GM18498 (cell line): ENCODE results near the gene BTBD9.

Experiments
- ATAC-seq: cut with Tn5 transposase; IDR thresholded peaks from one replicate; pipeline ENCODE4 v1.9.1; 2021; ENCODE audit warnings: mild to moderate bottlenecking, moderate library complexity; ENCODE audit not compliant: unreplicated experiment

BTBD9 gene

DNA sequence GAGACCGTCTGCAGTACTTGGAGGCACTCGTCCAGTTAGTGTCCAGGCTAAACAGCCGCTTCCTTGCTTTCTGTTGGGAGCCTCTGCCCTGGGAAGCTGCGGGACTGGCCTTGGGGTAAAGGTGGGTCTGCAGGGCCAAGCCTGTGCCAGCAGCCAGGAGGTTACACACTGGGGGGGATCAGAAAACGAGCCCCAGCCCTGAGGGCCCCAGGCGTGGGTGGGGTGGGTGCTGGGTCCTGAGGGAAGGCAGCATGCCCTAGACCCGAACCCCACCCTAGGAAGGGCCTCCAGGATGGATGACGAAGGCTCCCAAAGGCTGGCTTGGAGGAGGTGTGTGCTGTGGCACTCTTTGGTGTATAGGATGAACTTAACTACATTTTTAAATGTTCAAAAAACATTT, 485.0 kb downstream of the BTBD9 start:
- no peak for ATAC-seq

DNA sequence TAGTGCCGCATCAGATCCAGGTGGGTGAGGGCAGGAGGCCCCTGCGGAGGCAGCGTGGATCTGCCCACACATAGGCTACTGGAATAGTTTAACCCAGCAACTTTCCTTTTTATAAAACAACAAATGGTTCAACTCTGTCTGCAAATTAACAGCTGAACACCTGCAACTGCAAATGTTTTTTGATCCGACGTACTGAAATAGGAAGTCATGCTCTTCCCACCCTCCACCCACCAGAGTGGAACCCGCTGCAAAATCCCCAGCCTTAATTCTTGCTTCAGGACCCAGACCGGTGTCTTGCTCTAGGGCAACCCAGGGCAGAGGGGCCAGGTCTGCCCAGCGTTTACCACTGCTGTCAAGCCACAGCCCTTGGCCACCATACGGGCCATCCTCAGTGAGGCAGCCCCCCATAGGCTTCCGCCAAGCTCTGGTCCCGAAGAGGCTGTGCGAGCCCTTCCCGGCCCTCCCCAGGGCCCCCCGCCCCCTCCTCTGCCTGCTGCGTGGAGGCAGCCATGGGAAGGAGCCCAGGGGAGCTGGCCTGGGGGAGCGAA, 485.9 kb downstream of the BTBD9 start:
- ATAC-seq = no peak

DNA sequence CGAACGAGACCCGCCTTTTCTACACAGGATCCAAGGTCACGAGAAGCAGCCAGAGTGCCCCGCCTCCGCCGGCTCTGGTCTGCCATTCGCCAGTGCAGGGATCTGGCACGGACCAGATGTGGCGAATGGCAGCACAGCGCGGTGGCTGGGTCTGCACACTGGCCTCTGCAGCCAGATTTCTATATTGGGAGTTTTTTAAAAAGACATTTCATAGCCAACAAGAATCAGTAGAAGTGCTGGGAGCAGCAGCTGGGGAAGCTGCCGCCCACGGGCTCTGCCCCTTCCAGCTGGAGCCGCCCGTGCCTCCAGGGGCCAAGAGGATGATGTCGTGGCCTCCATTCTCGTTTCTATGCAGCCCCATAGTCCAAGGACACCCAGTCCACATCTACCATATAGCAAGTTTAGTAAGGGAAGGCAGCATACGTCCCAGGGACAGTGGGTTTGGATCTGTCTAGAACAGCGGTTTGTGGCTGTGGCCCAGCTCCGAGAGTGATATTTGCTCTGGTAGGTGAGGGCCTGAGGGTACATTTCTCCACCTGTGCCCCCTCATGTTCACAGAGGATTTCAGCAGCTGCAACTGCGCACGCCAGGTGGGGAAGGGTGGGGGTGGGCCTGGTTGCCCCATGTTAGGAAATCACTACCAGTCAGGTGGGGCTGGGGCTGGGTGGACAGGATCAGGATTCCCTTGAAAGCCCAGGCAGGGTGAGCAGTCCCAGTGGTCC, 486.5 kb downstream of the BTBD9 start:
- no peak for ATAC-seq

GRCh38 chr6:38152620-38153019, 487.1 kb downstream of the BTBD9 start:
- ATAC-seq = no peak

DNA sequence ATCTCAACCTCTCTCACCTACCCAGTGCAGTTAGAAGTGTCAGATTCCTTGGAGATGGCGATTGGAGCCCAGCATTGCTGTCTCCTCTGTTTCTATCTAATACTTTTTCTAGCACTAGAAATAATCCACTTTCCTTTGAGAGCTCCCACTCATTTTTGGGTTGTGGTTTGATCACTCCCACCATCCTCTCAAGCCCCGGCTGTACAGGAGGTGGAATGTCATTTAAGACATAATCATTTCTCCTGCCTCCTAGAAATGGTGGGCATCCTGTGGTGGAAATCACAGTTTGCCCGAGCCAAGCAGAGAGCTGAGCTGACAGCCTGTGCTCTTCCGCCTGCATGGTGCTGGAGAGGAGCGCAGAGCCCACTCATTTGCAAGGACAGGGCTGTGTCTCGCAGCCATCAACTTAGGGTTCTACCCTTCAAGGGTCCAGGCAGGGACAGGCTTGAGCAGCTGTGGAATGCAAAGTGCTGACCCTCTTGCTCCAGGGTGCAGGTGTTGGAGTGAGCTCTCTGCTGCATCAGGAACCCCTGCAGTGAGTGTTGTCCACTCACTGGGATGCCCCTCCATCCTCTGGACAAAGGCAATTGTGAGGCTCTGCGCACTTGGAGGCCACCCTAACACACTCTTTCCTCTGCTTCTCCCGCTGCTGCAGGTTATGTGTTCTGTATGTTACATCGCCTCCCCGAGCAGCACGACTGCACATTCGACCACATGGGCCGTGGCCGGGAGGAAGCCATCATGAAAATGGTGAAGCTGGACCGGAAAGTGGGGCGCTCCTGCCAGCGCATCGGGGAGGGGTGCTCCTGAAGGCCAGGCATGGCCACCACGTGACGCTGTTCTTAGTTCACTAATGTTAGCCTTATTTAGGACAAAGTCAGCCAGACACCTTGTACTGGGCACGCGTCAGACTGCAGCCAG, 487.9 kb downstream of the BTBD9 start:
- no peak for ATAC-seq

- ATAC-seq = no peak
Measured at GRCh38 chr6:38150681-38151296, 488.9 kb downstream of the BTBD9 start.

- ATAC-seq = no peak
Measured at GRCh38 chr6:38150021-38150420, 489.7 kb downstream of the BTBD9 start.

DNA sequence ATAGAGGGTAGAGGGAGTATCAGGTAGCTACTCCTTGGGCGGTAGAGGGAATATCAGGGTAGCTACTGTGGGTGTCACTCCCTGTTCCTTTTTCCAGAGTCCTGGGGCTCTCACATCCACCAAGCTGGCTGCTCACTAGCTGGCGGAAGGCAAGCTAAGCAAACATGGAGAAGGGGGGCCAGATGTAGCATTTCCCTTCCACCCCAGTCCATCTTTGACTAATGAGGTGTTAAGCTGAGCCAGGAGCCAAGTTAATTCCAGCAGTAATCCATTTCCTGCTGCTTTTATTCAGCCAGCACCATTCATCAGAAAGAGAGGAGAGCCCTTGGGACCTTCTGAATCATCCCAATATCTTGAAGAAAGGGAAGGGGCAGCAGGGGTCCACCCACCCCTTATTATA, 490.2 kb downstream of the BTBD9 start:
- no peak for ATAC-seq

DNA sequence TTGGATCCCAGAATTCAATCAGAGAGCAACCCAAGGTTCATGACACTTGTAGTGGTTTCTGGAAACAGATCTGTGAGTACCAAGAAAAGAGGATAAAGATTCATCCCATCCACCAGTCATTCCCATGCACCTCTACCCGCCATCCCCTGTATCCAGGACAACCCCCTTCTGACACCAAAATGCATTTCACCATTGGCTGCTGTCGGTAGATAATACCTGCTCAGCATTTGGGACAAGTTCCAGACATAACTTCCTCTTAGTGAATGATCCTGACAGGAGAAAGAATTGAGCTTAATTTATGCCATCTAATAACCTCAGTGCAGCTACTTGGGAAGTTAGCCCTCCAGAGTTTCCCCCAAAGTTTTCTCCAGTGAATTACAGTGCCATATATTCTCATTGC, 491.1 kb downstream of the BTBD9 start:
- ATAC-seq = no peak

GRCh38 chr6:38146734-38147027, 493.0 kb downstream of the BTBD9 start:
- no peak for ATAC-seq

DNA sequence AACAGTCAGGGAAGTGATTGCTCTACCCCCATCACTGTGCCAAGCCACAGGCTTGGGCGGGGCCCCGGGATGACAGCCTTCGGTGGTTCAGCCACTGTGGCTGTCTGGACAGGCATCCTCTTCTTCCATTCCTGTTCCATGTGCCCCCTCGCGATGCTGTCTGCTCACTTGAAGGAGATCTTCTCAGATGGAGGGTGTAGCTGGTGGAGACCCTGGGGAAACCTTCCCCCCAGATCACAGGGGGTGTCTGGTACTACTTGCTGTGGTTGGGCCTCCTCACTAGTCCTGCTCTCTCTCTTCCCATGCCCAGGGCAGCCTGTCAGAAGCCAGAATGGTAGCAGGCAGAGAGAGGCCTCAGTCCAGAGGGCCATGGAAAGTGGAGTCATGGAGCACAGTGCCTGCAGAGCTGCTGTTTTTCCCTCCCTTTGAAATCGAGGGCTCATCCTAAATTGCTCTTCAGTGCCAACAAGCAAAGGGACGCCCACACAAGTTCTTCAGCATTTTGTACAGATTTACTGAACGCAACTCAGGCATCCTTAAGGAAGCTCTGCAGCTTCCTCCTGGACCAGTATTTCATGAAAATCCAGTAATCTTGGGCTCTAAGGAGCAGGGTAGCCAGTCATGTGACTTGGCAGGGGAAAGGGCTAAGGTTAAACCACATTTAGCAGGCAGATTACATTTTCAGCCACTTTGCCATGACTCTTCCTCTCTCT, 493.6 kb downstream of the BTBD9 start:
- no peak for ATAC-seq

GRCh38 chr6:38144365-38144945, 495.3 kb downstream of the BTBD9 start:
- ATAC-seq = no peak

DNA sequence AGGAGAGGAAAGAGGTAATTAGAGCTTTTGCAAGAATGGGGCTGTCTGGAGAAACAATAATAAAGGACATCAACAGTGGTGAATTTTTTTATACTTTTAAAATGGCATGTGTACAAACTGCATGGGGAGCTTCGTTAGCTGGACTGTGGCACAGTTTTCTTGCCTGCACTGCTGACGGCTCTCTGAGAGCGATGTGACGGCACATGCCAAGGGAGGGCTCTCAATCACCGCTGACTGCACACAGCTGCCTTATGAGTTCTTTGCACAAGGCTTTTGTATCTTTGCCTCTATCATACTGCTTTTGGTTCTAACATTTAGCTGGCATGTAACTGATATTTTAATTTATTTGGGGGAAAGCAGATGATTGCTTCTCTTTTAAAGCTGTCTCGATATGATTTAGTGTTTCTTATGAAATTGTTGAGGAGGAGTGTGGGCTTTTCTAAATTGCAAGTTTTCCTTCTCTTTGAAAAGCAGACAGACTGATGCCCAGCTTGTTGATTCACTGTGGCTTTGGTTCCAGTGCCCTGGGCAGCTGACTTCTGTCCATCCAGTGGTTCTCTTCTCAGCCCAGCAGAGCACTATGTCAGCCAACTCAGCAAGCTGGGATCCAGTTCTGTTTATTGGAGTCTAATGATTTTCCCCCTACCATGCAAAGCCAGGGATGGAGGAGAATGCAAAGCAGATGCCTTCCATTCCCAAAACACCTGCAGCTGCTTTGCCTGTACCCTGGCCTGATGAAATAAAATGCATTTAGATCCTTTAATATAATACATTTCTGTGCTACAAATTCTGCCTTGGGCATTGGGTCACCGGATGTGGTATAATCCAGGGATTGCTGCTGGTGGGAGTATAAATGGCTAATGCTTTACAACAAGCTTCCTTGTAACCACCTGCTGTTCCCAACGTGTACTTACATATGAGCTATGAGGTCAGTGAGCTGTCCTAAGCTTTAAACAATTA, 496.3 kb downstream of the BTBD9 start:
- ATAC-seq = no peak

DNA sequence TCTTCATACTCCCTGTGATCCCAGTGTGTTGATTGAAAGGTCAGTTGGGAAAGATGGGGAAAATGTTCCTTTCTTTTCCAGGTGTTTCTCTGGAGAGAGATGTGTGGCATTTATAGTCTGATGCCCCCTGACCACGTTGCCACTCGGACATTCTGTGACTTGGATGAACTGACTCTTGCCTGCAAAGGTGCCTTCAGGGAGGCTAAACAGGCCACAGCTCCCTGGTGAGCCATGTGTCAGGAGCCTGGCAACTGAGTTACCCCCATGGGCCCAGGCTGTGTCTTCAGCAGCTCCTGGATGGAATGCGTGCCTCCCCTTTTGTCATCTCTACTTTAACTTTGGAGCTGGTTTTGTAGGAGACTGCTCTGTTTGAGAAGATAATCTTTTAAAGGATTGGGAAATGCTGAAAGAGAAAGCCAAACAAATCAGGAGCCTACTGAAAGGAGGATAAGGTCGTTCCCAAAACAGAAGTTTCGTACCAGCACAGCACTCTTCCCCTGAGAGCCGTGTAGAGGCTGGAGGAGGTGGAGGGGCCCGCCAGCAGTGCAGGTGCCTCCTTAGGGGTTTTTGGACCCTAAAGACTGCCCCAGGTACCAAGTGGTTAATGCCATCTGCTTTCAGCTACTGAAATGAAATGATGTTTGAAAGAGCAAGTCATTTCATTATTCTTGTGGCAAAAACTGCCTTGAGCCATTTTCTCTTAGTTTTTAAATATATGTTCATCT, 497.4 kb downstream of the BTBD9 start:
- ATAC-seq = no peak

DNA sequence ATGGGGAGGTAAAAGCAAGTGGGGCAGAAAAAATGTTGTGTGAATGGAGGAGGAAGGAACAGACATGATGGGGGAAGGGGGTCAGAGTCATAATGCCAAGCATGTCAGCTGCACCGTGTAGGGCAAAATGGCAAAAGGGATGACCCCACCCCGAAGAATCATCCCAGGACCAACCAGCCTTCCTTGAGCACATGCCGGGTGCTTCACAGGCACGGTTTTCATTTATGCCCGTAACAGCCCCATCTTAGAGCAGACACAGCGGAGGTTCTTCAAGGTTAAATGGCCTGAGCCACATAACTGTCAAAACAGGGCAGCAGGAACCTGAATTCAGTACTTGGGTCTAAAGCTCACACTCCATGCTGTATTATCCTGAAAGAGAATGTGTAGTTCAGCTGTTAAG, 498.0 kb downstream of the BTBD9 start:
- ATAC-seq = no peak

- no peak for ATAC-seq
Measured at GRCh38 chr6:38141085-38141484, 498.6 kb downstream of the BTBD9 start.

DNA sequence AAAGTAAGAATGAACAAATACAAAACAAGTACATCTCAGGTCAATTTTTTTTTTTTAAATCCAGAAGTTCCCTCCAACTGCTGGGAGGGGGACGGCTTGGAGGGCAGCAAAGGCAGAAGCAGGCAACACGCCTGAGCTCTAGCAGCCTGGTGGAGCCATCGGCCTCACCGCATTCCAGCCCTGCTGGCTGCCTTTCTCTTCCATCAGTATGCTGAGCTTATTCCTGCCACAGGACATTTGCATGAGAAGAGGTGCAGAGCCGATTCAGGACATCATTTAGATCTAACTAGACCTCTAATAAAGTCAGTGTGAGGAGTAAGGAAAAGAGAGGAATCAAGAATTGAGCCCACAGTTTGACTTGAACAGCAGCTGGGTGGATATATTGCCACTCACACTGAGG, 501.4 kb downstream of the BTBD9 start:
- ATAC-seq = no peak

GRCh38 chr6:38137608-38138265, 502.0 kb downstream of the BTBD9 start:
- ATAC-seq = no peak
